ENCODE data around the gene CD84.
"Not testable (repeated sequence)": the region's sequence is repeated elsewhere in the genome, so short reads cannot be mapped to it uniquely, and the experiment has no call there.

Gene CD84

DNA sequence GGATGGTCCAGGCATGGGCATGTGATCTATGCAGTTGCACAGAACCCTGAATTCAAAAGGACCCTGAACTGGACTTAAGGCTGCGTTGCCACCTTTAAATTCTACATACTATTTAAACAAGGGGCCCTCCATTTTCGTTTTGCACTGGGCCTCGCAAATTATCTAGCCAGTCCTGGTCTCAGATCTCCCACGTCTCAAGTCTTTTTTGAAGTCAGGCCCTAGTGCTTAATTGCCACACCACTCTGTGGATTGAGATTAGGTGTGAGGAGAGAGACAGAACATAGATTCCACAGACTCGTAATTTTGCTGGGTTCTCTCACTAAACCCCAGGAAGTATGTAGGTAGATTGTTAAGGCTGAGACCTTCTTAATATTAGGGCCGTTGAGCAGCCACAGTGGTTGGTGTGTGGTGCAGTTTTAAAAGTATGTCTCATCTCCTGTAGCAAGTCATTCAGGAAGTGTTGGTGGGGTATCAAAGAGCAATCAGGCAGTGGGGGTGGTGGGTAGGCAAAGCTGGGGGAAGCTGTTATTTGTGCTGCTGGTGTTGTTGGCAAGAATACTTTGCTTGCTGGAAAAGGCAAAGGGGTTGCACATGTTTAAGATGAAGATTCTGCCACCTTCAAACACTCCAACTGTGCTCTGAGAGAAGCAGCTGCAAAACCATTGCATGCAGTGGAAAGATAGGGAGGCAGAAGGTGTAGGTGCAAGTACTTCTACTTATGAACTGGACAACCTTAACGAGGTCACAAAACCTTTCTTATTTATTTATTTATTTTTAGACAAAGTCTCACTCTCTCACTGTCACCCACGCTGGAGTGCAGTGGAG lies 11.2 kb downstream of the CD84 start:
- peaks cover 4% of the 10 kb centered on the region; the same call in 1 of the 2 replicates for H3K9me3 ChIP-seq (ENCODE audit: control insufficient read depth, insufficient read depth, low read length)
- TF ChIP-seq EZH2phosphoT487 (IDR thresholded peaks at IDR 0.05; ENCODE audit: borderline replicate concordance, low read length): no peak
- TF ChIP-seq, protein P1, sequence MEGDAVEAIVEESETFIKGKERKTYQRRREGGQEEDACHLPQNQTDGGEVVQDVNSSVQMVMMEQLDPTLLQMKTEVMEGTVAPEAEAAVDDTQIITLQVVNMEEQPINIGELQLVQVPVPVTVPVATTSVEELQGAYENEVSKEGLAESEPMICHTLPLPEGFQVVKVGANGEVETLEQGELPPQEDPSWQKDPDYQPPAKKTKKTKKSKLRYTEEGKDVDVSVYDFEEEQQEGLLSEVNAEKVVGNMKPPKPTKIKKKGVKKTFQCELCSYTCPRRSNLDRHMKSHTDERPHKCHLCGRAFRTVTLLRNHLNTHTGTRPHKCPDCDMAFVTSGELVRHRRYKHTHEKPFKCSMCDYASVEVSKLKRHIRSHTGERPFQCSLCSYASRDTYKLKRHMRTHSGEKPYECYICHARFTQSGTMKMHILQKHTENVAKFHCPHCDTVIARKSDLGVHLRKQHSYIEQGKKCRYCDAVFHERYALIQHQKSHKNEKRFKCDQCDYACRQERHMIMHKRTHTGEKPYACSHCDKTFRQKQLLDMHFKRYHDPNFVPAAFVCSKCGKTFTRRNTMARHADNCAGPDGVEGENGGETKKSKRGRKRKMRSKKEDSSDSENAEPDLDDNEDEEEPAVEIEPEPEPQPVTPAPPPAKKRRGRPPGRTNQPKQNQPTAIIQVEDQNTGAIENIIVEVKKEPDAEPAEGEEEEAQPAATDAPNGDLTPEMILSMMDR (IDR thresholded peaks at IDR 0.05; ENCODE audit: low read depth, low read length, poor library complexity, severe bottlenecking): no peak
- H3K4me2 ChIP-seq (ENCODE audit: low read length): peak overlapping the region; percentile 52
- H3K79me2 ChIP-seq (ENCODE audit: control insufficient read depth, low read length): peaks cover 55% of the 10 kb centered on the region
- no peaks in the 10 kb centered on the region for H4K20me1 ChIP-seq (ENCODE audit: control insufficient read depth, insufficient read depth, low read depth, low read length)
- H3K27me3 ChIP-seq (ENCODE audit: control insufficient read depth, low read length): no peaks in the 10 kb centered on the region
- peaks cover 72% of the 10 kb centered on the region for H3K4me1 ChIP-seq (ENCODE audit: control insufficient read depth, low read length)
- H3K9me2 ChIP-seq (replicated peaks; ENCODE audit: control insufficient read depth, low read length): no peaks in the 10 kb centered on the region
- H3F3A ChIP-seq (ENCODE audit: control insufficient read depth, insufficient read depth): peaks cover 7% of the 10 kb centered on the region; the same call in 1 of the 2 replicates
- 0 out of 2 replicates have a peak overlapping the region, but pooled peaks have one; percentile 12 for H3K4me3 ChIP-seq (ENCODE audit: low read length)
- peak overlapping the region; percentile 17 for H3K27ac ChIP-seq (ENCODE audit: low read depth, low read length)
- peaks cover 61% of the 10 kb centered on the region for H3K36me3 ChIP-seq (ENCODE audit: control insufficient read depth, low read length)

DNA sequence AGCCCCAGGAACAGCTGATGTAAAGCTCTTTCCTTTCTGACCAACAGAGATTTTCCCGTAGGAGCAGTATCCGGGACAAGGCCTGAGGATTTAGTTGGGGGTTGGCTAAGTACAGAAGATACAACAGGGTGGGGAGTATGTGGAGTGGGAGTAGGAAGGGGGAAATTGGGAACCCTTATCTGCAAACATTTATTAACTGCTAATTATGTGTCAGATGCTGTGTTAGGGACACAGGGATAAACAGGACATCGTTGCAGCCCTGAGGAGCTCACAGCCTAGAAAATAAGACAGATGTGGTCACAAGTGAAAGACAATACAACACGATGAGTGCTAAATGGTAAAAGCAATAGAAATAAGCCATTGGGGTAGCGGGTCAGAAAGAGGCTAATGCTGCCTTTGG lies 12.0 kb downstream of the CD84 start:
- Histone ChIP-seq H3F3A (ENCODE audit: control insufficient read depth, insufficient read depth) (peaks cover 7% of the 10 kb centered on the region; the same call in 1 of the 2 replicates), H3K9me3 (ENCODE audit: control insufficient read depth, insufficient read depth, low read length) (peaks cover 8% of the 10 kb centered on the region), H3K9me2 (replicated peaks; ENCODE audit: control insufficient read depth, low read length) (no peaks in the 10 kb centered on the region), H3K4me1 (ENCODE audit: control insufficient read depth, low read length) (peaks cover 72% of the 10 kb centered on the region), H3K4me3 (ENCODE audit: low read length) (no peak overlapping the region), H3K4me2 (ENCODE audit: low read length) (no peak overlapping the region), H3K36me3 (ENCODE audit: control insufficient read depth, low read length) (peaks cover 58% of the 10 kb centered on the region), H4K20me1 (ENCODE audit: control insufficient read depth, insufficient read depth, low read depth, low read length) (no peaks in the 10 kb centered on the region), H3K79me2 (ENCODE audit: control insufficient read depth, low read length) (peaks cover 51% of the 10 kb centered on the region), H3K27ac (ENCODE audit: low read depth, low read length) (no peak overlapping the region), H3K27me3 (ENCODE audit: control insufficient read depth, low read length) (no peaks in the 10 kb centered on the region)
- TF ChIP-seq, protein P1 (IDR thresholded peaks at IDR 0.05; ENCODE audit: low read depth, low read length, poor library complexity, severe bottlenecking): no peak
- TF ChIP-seq EZH2phosphoT487 (IDR thresholded peaks at IDR 0.05; ENCODE audit: borderline replicate concordance, low read length): no peak

DNA sequence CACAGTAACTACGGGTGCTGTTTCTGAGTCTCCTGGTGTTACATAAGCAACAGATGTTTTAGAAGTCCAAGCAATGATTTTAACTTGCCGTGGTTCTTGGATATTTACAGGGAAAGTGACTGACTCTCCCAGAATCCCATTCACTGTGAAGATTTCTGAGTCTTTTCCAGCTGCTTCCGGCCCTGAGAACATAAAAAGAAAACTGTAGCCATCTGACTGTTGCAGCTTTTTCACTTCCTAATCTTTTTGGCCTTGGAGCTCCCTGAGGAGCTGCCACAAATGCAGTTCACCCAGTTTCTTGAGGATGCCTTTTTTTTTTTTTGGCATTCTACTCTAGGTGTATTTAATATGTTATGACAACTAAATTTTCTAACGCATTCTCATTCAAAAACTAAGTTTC lies 13.7 kb downstream of the CD84 start:
- Histone ChIP-seq H3K36me3 (ENCODE audit: control insufficient read depth, low read length) (peaks cover 48% of the 10 kb centered on the region), H3K27ac (ENCODE audit: low read depth, low read length) (no peak overlapping the region), H3K27me3 (ENCODE audit: control insufficient read depth, low read length) (no peaks in the 10 kb centered on the region), H4K20me1 (ENCODE audit: control insufficient read depth, insufficient read depth, low read depth, low read length) (no peaks in the 10 kb centered on the region), H3F3A (ENCODE audit: control insufficient read depth, insufficient read depth) (peaks cover 7% of the 10 kb centered on the region; the same call in 1 of the 2 replicates), H3K4me3 (ENCODE audit: low read length) (no peak overlapping the region), H3K4me1 (ENCODE audit: control insufficient read depth, low read length) (peaks cover 57% of the 10 kb centered on the region), H3K9me3 (ENCODE audit: control insufficient read depth, insufficient read depth, low read length) (peaks cover 8% of the 10 kb centered on the region), H3K9me2 (replicated peaks; ENCODE audit: control insufficient read depth, low read length) (no peaks in the 10 kb centered on the region), H3K79me2 (ENCODE audit: control insufficient read depth, low read length) (peaks cover 49% of the 10 kb centered on the region), H3K4me2 (ENCODE audit: low read length) (peak overlapping the region; percentile 20)
- no peak for TF ChIP-seq EZH2phosphoT487 (IDR thresholded peaks at IDR 0.05; ENCODE audit: borderline replicate concordance, low read length)
- TF ChIP-seq, protein P1 (IDR thresholded peaks at IDR 0.05; ENCODE audit: low read depth, low read length, poor library complexity, severe bottlenecking): no peak

DNA sequence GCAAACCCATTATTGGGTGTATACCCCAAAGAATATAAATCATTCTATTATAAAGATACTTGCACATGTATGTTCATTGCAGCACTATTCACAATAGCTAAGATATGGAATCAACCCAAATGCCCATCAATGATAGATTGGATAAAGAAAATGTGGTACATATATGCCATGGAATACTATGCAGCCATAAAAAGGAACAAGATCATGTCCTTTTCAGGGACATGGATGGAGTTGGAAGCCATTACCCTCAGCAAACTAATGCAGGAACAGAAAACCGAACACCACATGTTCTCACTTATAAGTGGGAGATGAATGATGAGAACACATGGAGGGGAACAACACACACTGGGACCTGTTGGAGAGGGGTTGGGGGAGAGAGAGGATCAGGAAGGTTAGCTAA lies 16.1 kb downstream of the CD84 start:
- peaks cover 54% of the 10 kb centered on the region for H3K4me1 ChIP-seq (ENCODE audit: control insufficient read depth, low read length)
- H3K27ac ChIP-seq (ENCODE audit: low read depth, low read length); H3F3A ChIP-seq (ENCODE audit: control insufficient read depth, insufficient read depth); H4K20me1 ChIP-seq (ENCODE audit: control insufficient read depth, insufficient read depth, low read depth, low read length); H3K4me2 ChIP-seq (ENCODE audit: low read length); H3K9me2 ChIP-seq (replicated peaks; ENCODE audit: control insufficient read depth, low read length); H3K9me3 ChIP-seq (ENCODE audit: control insufficient read depth, insufficient read depth, low read length); H3K27me3 ChIP-seq (ENCODE audit: control insufficient read depth, low read length); H3K4me3 ChIP-seq (ENCODE audit: low read length): not testable (repeated sequence)
- peaks cover 37% of the 10 kb centered on the region for H3K36me3 ChIP-seq (ENCODE audit: control insufficient read depth, low read length)
- H3K79me2 ChIP-seq (ENCODE audit: control insufficient read depth, low read length): peaks cover 52% of the 10 kb centered on the region

DNA sequence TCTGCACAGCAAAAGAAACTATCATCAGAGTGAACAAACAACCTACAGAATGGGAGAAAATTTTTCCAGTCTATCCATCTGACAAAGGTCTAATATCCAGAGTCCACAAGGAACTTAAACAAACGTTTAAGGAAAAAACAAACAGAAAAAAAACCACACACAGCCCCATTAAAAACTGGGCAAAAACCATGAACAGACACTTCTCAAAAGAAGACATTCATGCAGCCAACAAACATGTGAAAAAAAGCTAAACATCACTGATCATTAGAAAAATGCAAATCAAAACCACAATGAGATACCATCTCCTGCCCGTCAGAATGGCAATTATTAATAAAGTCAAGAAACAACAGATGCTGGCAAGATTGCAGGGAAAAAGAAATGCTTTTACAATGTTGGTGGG lies 16.6 kb downstream of the CD84 start:
- not testable (repeated sequence) for H3K4me2 ChIP-seq (ENCODE audit: low read length); H3K9me3 ChIP-seq (ENCODE audit: control insufficient read depth, insufficient read depth, low read length); H3K4me3 ChIP-seq (ENCODE audit: low read length); H3K27ac ChIP-seq (ENCODE audit: low read depth, low read length); H3F3A ChIP-seq (ENCODE audit: control insufficient read depth, insufficient read depth); H3K27me3 ChIP-seq (ENCODE audit: control insufficient read depth, low read length); H4K20me1 ChIP-seq (ENCODE audit: control insufficient read depth, insufficient read depth, low read depth, low read length); H3K9me2 ChIP-seq (replicated peaks; ENCODE audit: control insufficient read depth, low read length)
- Histone ChIP-seq H3K4me1 (ENCODE audit: control insufficient read depth, low read length) (peaks cover 49% of the 10 kb centered on the region), H3K79me2 (ENCODE audit: control insufficient read depth, low read length) (peaks cover 52% of the 10 kb centered on the region), H3K36me3 (ENCODE audit: control insufficient read depth, low read length) (peaks cover 37% of the 10 kb centered on the region)

All from DOHH2 (cell line).